ENCODE measurements around the gene ROBO3. TPM values are rescaled to one million over a fixed set of nuclear protein-coding genes. Genes with fewer than 3 reads are reported as not detected.

Gene ROBO3
- total RNA-seq, 1 donor from 2014 or later, result 12.6 TPM

GRCh38 chr11:124823512-124824376 is 41.5 kb upstream of the ROBO3 start:
- DNase-seq (ENCODE audit: low spot score), result no peak
- no peak overlapping the region for H3K4me3 ChIP-seq
- H3K9me3 ChIP-seq (ENCODE audit: low read depth), result no peaks in the 10 kb centered on the region
- Mint-ChIP-seq H3K27ac (no peak overlapping the region), H3K4me1 (no peaks in the 10 kb centered on the region), H3K9me3 (no peaks in the 10 kb centered on the region), H3K36me3 (no peaks in the 10 kb centered on the region), H3K27me3 (ENCODE audit: insufficient read depth, low read depth) (peaks cover 10% of the 10 kb centered on the region), H3K4me3 (no peak overlapping the region)
- no peak overlapping the region for H3K9ac ChIP-seq
- H3K4me1 ChIP-seq, result no peaks in the 10 kb centered on the region
- no peaks in the 10 kb centered on the region for H3K36me3 ChIP-seq
- no peaks in the 10 kb centered on the region for H3K27me3 ChIP-seq
- no peaks in the 10 kb centered on the region for H4K20me1 ChIP-seq (ENCODE audit: low read depth)
- H3K4me2 ChIP-seq, result no peak overlapping the region
- no peaks in the 10 kb centered on the region for H3F3A ChIP-seq (ENCODE audit: low read depth)
- H3K27ac ChIP-seq, result no peak overlapping the region
- H2AFZ ChIP-seq (replicated peaks), result no peak overlapping the region
- H3K79me2 ChIP-seq (ENCODE audit: low read depth), result no peaks in the 10 kb centered on the region
- TF ChIP-seq EZH2 (IDR thresholded peaks at IDR 0.05) (no peak), CTCF (IDR thresholded peaks at IDR 0.05) (no peak), EZH2phosphoT487 (IDR thresholded peaks at IDR 0.05) (no peak)

GRCh38 chr11:124825876-124826275 is 39.4 kb upstream of the ROBO3 start:
- Histone ChIP-seq H3K9ac (no peak overlapping the region), H3K27ac (no peak overlapping the region), H3K79me2 (ENCODE audit: low read depth) (no peaks in the 10 kb centered on the region), H4K20me1 (ENCODE audit: low read depth) (no peaks in the 10 kb centered on the region), H3K9me3 (ENCODE audit: low read depth) (no peaks in the 10 kb centered on the region), H3K4me2 (no peak overlapping the region), H3K36me3 (no peaks in the 10 kb centered on the region), H3K4me1 (no peaks in the 10 kb centered on the region), H3K4me3 (no peak overlapping the region), H2AFZ (replicated peaks) (no peak overlapping the region), H3F3A (ENCODE audit: low read depth) (no peaks in the 10 kb centered on the region), H3K27me3 (no peaks in the 10 kb centered on the region)
- H3K4me3 Mint-ChIP-seq, result no peak overlapping the region
- H3K27ac Mint-ChIP-seq, result no peak overlapping the region
- DNase-seq (ENCODE audit: low spot score), result no peak
- no peaks in the 10 kb centered on the region for H3K36me3 Mint-ChIP-seq
- H3K9me3 Mint-ChIP-seq, result no peaks in the 10 kb centered on the region
- no peaks in the 10 kb centered on the region for H3K4me1 Mint-ChIP-seq
- H3K27me3 Mint-ChIP-seq (ENCODE audit: insufficient read depth, low read depth), result peaks cover 10% of the 10 kb centered on the region
- TF ChIP-seq EZH2phosphoT487 (IDR thresholded peaks at IDR 0.05) (no peak), EZH2 (IDR thresholded peaks at IDR 0.05) (no peak), CTCF (IDR thresholded peaks at IDR 0.05) (no peak)

GRCh38 chr11:124829986-124830385 is 35.2 kb upstream of the ROBO3 start:
- Histone ChIP-seq H2AFZ (replicated peaks) (no peak overlapping the region), H3K9ac (no peak overlapping the region), H3K36me3 (no peaks in the 10 kb centered on the region), H3K79me2 (ENCODE audit: low read depth) (no peaks in the 10 kb centered on the region), H3K27ac (no peak overlapping the region), H3K4me1 (no peaks in the 10 kb centered on the region), H3K27me3 (no peaks in the 10 kb centered on the region), H3K9me3 (ENCODE audit: low read depth) (no peaks in the 10 kb centered on the region), H3K4me2 (no peak overlapping the region), H4K20me1 (ENCODE audit: low read depth) (no peaks in the 10 kb centered on the region), H3K4me3 (no peak overlapping the region), H3F3A (ENCODE audit: low read depth) (no peaks in the 10 kb centered on the region)
- no peaks in the 10 kb centered on the region for H3K9me3 Mint-ChIP-seq
- no peak for DNase-seq (ENCODE audit: low spot score)
- no peaks in the 10 kb centered on the region for H3K36me3 Mint-ChIP-seq
- peaks cover 8% of the 10 kb centered on the region for H3K27me3 Mint-ChIP-seq (ENCODE audit: insufficient read depth, low read depth)
- H3K4me3 Mint-ChIP-seq, result no peak overlapping the region
- no peak for TF ChIP-seq EZH2phosphoT487 (IDR thresholded peaks at IDR 0.05)
- TF ChIP-seq EZH2 (IDR thresholded peaks at IDR 0.05), result no peak
- no peak for TF ChIP-seq CTCF (IDR thresholded peaks at IDR 0.05)
- H3K4me1 Mint-ChIP-seq, result no peaks in the 10 kb centered on the region
- H3K27ac Mint-ChIP-seq, result no peak overlapping the region
